ENCODE data around the gene DNPH1. TPM values are rescaled to one million over a fixed set of nuclear protein-coding genes. Genes with fewer than 3 reads are reported as not detected.

Gene DNPH1
- total and polyA plus RNA-seq, 9 of the 15 experiments (the other 6 are each of a cell fraction or from before 2014, with no cell fraction given) = 7.3 to 300 (median 68.7) TPM

GRCh38 chr6:43258180-43258579, 28.9 kb upstream of the DNPH1 start:
- Histone ChIP-seq H3K79me2 (ENCODE audit: control insufficient read depth, insufficient read depth, low read length) (no peaks in the 10 kb centered on the region), H3K4me3 (no peak overlapping the region), H3K27ac (ENCODE audit: extremely low read depth, low read depth, low read length) (no peak overlapping the region), H3K4me2 (ENCODE audit: insufficient read depth, low read length) (no peak overlapping the region), H4K20me1 (replicated peaks; ENCODE audit: control insufficient read depth, insufficient read depth, low read length) (peaks cover 15% of the 10 kb centered on the region), H3K9me3 (replicated peaks; ENCODE audit: control insufficient read depth, insufficient read depth, low read depth, low read length) (no peaks in the 10 kb centered on the region), H3K9me1 (ENCODE audit: control insufficient read depth, insufficient read depth, low read length) (no peaks in the 10 kb centered on the region), H2AFZ (ENCODE audit: low read depth, low read length) (no peak overlapping the region), H3K36me3 (ENCODE audit: control insufficient read depth, insufficient read depth, low read length) (no peaks in the 10 kb centered on the region), H3K4me1 (replicated peaks in 1 of 2; ENCODE audit: control insufficient read depth in 2 of 2, insufficient read depth in 2 of 2, low read length in 2 of 2) (peaks cover 0 to 23% of the 10 kb centered on the region in 2 experiments; a peak in 2 of 5 replicates), H3K27me3 (ENCODE audit: control insufficient read depth in 2 of 2, insufficient read depth in 2 of 2, low read length in 2 of 2) (peaks cover 42 to 63% of the 10 kb centered on the region in 2 experiments), H3K9ac (ENCODE audit: insufficient read depth in 1 of 2, low read depth in 2 of 2, low read length in 2 of 2) (no peak overlapping the region)
- POLR2A ChIA-PET = interaction anchor here (1.0 kb wide), 1 partner anchor 252 kb away, joined by 3 read pairs; the partner anchor contains the start of gene LRRC73
- 1% methylated on average over 4 of the region's 4 CpGs for WGBS (ENCODE audit: insufficient coverage, low coverage, missing lambda C conversion rate)
- intact Hi-C loops (cut with micrococcal nuclease) = no loop called here
- DNase-seq (ENCODE audit: extremely low read depth in 1 of 4, low spot score in 3 of 4) (no peak), FAIRE-seq (no peak), ATAC-seq (no peak)
- in situ Hi-C loops (cut with MboI) = no loop called here
- no TSS peak for BruUV-seq (replicated peaks)
- CTCF ChIA-PET (ENCODE audit: low intra/inter-chr PET ratio) = no interaction called here
- TF ChIP-seq RBM39 (optimal IDR thresholded peaks at IDR 0.05; ENCODE audit: low read depth, low read length) (no peak), MAFK (IDR thresholded peaks at IDR 0.05; ENCODE audit: low read length) (peak; percentile 78), PHB (CRISPR knock-in tag; IDR thresholded peaks at IDR 0.05) (no peak), TCF15 (CRISPR knock-in tag; IDR thresholded peaks at IDR 0.05) (no peak), MAFG (tag; conservative IDR thresholded peaks at IDR 0.05) (peak; percentile 84), C11orf30 (IDR thresholded peaks at IDR 0.05; ENCODE audit: low read depth) (peak; percentile 90), MAFF (IDR thresholded peaks at IDR 0.05; ENCODE audit: low read length) (peak; percentile 83), ZNF316 (IDR thresholded peaks at IDR 0.05) (peak; percentile 94)
